ENCODE data around the gene ASAP2. TPM values are rescaled to one million over a fixed set of nuclear protein-coding genes. Genes with fewer than 3 reads are reported as not detected.

The ASAP2 gene
- total RNA-seq, 1 donor from 2014 or later = 49.6 TPM

DNA sequence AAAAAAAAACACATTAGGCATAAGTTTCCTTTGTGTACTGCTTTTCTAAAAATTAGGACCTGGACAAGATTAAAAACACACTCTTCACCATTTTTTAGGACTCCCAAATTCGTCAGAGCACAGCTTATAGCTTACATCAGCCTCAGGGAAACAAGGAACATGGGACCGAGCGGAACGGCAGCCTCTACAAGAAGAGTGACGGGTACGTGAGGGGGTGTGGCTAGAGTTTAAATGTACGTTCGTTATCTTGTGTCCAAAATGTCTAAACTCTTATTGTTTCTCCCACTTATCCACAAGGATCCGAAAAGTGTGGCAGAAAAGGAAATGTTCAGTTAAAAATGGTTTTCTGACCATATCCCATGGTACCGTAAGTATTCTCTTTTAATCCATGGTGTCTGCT is 137.8 kb downstream of the ASAP2 start:
- no peak for DNase-seq
- Mint-ChIP-seq H3K4me1 (ENCODE audit: low read depth, unreplicated experiment) (peaks cover 4% of the 10 kb centered on the region), H3K4me3 (ENCODE audit: unreplicated experiment) (no peak overlapping the region), H3K36me3 (ENCODE audit: unreplicated experiment) (peaks cover 13% of the 10 kb centered on the region), H3K27ac (ENCODE audit: unreplicated experiment) (no peak overlapping the region), H3K9me3 (ENCODE audit: unreplicated experiment) (no peaks in the 10 kb centered on the region), H3K27me3 (ENCODE audit: unreplicated experiment) (peaks cover 2% of the 10 kb centered on the region)
- no peak for TF ChIP-seq CTCF (IDR thresholded peaks at IDR 0.05; ENCODE audit: partially characterized antibody, unreplicated experiment)

DNA sequence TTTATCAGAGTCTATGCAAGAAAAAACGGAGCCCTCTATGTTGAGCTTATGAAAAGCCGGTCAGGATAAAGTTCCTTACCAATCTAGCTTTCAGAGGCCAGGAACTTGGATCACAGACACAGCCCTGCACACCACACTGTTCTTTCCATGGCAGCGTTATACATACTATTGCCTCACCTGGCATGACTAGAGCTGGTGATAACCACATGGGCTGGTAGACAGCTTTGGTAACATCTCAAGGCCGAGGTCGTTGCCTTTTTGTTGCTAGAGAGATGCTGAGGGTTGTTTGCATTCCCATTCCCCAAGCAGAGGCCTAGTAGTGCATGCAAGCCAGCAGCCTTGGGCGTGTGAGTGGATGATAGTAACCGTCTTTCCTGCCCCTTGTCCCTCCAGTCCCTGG is 138.7 kb downstream of the ASAP2 start:
- Mint-ChIP-seq H3K4me1 (ENCODE audit: low read depth, unreplicated experiment) (peaks cover 4% of the 10 kb centered on the region), H3K9me3 (ENCODE audit: unreplicated experiment) (no peaks in the 10 kb centered on the region), H3K27ac (ENCODE audit: unreplicated experiment) (no peak overlapping the region), H3K4me3 (ENCODE audit: unreplicated experiment) (no peak overlapping the region), H3K36me3 (ENCODE audit: unreplicated experiment) (peaks cover 13% of the 10 kb centered on the region), H3K27me3 (ENCODE audit: unreplicated experiment) (peaks cover 2% of the 10 kb centered on the region)
- DNase-seq = no peak
- no peak for TF ChIP-seq CTCF (IDR thresholded peaks at IDR 0.05; ENCODE audit: partially characterized antibody, unreplicated experiment)

- H3K36me3 Mint-ChIP-seq (ENCODE audit: unreplicated experiment) = peaks cover 13% of the 10 kb centered on the region
- no peak for DNase-seq
- H3K27ac Mint-ChIP-seq (ENCODE audit: unreplicated experiment) = no peak overlapping the region
- H3K4me1 Mint-ChIP-seq (ENCODE audit: low read depth, unreplicated experiment) = peaks cover 4% of the 10 kb centered on the region
- no peaks in the 10 kb centered on the region for H3K9me3 Mint-ChIP-seq (ENCODE audit: unreplicated experiment)
- H3K27me3 Mint-ChIP-seq (ENCODE audit: unreplicated experiment) = peaks cover 6% of the 10 kb centered on the region
- no peak for TF ChIP-seq CTCF (IDR thresholded peaks at IDR 0.05; ENCODE audit: partially characterized antibody, unreplicated experiment)
- H3K4me3 Mint-ChIP-seq (ENCODE audit: unreplicated experiment) = no peak overlapping the region
These were observed 139.4 kb downstream of the ASAP2 start for GRCh38 chr2:9345997-9346396.

GRCh38 chr2:9346885-9347284 is 140.3 kb downstream of the ASAP2 start:
- Mint-ChIP-seq H3K9me3 (ENCODE audit: unreplicated experiment) (no peaks in the 10 kb centered on the region), H3K27me3 (ENCODE audit: unreplicated experiment) (peaks cover 6% of the 10 kb centered on the region), H3K27ac (ENCODE audit: unreplicated experiment) (no peak overlapping the region), H3K4me3 (ENCODE audit: unreplicated experiment) (no peak overlapping the region), H3K36me3 (ENCODE audit: unreplicated experiment) (peaks cover 10% of the 10 kb centered on the region), H3K4me1 (ENCODE audit: low read depth, unreplicated experiment) (peaks cover 4% of the 10 kb centered on the region)
- no peak for TF ChIP-seq CTCF (IDR thresholded peaks at IDR 0.05; ENCODE audit: partially characterized antibody, unreplicated experiment)
- no peak for DNase-seq

DNA sequence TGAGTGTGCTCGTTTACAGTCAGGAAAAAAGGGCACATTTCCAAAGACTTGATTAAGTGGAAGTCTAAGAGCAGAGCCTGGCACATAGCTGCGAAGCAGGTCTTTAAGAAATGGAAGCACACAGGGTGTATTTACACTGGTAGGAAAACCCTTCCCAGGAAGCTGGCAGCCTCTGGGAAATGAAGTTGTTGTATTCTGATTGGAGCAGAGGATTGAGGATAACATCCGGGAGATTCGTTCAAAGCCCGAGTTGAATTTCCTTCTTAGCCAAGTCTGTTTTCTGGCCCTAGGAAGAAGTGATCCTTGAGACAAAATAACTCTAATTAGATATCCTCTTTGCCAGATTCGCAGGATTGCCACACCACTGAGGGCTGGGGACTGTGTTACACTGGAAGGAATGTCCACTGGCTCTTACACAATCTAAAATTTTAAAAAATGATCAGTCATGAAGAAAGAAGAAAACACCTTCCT is 140.8 kb downstream of the ASAP2 start:
- no peak for TF ChIP-seq CTCF (IDR thresholded peaks at IDR 0.05; ENCODE audit: partially characterized antibody, unreplicated experiment)
- Mint-ChIP-seq H3K27ac (ENCODE audit: unreplicated experiment) (no peak overlapping the region), H3K4me1 (ENCODE audit: low read depth, unreplicated experiment) (peaks cover 4% of the 10 kb centered on the region), H3K36me3 (ENCODE audit: unreplicated experiment) (peaks cover 5% of the 10 kb centered on the region), H3K4me3 (ENCODE audit: unreplicated experiment) (no peak overlapping the region), H3K9me3 (ENCODE audit: unreplicated experiment) (no peaks in the 10 kb centered on the region), H3K27me3 (ENCODE audit: unreplicated experiment) (peaks cover 8% of the 10 kb centered on the region)
- DNase-seq = no peak
